ENCODE data around the gene NEK4. TPM values are rescaled to one million over a fixed set of nuclear protein-coding genes. Genes with fewer than 3 reads are reported as not detected.

Gene NEK4
- total RNA-seq, 5 donors from 2014 or later (not counting 1 experiment from before 2014, with no cell fraction given) = 14.1 to 23.9 (median 22.2) TPM

DNA sequence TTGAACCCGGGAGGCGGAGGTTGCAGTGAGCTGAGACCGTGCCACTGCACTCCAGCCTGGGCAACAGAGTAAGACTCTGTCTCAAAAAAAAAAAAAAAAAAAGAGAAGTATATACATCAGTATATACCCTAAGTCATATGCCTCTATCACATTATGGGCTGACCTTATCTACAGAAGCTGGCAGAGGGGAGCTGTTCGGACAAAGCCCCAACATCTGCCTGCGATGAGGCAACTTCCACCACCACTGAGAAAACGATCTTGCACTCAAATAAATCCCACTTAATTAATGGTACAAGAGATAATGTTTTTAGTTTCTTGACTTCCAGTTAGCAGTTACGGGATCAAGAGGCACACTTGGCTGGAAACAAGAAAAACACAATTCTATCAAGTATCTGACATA is 67.4 kb downstream of the NEK4 start:
- no peak overlapping the region for H3K4me3 ChIP-seq (ENCODE audit: control insufficient read depth in 1 of 2, extremely low read depth in 1 of 2, low read length in 1 of 2)
- Mint-ChIP-seq H3K4me3 (peak overlapping the region in 2 of 3 donors; percentile 28 to 47), H3K36me3 (peaks cover 11% of the 10 kb centered on the region), H3K27me3 (no peaks in the 10 kb centered on the region), H3K4me1 (peaks cover 18 to 43% (median 40%) of the 10 kb centered on the region in 3 donors), H3K9me3 (no peaks in the 10 kb centered on the region), H3K27ac (no peak overlapping the region)
- H3K36me3 ChIP-seq (ENCODE audit: control insufficient read depth in 2 of 2, extremely low read depth in 1 of 2, insufficient read depth in 1 of 2, low read length in 1 of 2) = peaks cover 0 to 24% of the 10 kb centered on the region in 2 donors
- no peak overlapping the region for H3K27ac ChIP-seq (ENCODE audit: low read length)
- POLR2A ChIA-PET = no interaction called here
- H3K9me3 ChIP-seq = no peaks in the 10 kb centered on the region
- H3K27me3 ChIP-seq (replicated peaks in 1 of 2; ENCODE audit: control insufficient read depth in 2 of 2, extremely low read depth in 1 of 2, insufficient read depth in 2 of 2, low read length in 1 of 2) = no peaks in the 10 kb centered on the region
- H3K4me1 ChIP-seq (ENCODE audit: control insufficient read depth in 1 of 2, extremely low read depth in 1 of 2, insufficient read depth in 2 of 2, low read length in 2 of 2) = peaks cover 19 to 32% of the 10 kb centered on the region in 2 experiments
- no CpG with 5 or more reads among the region's 7 CpGs for WGBS (ENCODE audit: insufficient coverage)
- CTCF ChIA-PET = no interaction called here
- DNase-seq (no peak), ATAC-seq (replicated peaks in 1 of 4) (no peak)

DNA sequence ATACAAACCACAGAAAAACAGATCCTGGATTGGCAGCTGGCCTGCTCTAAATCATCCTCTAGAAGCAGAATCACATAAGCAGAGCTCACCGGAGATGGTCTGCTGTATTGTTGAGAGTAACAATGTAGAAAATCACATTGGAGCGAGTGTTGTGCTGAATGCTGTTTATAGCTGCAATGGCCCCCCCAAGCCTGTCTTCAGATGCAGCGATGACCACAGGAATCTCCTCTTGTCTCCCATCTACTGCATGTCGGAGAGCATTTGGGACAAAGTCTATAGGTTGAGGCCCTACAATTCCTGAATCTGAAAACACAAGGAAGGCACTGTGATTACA is 73.1 kb downstream of the NEK4 start:
- H3K27me3 ChIP-seq (replicated peaks in 1 of 2; ENCODE audit: control insufficient read depth in 2 of 2, extremely low read depth in 1 of 2, insufficient read depth in 2 of 2, low read length in 1 of 2) = no peaks in the 10 kb centered on the region
- Mint-ChIP-seq H3K4me1 (peaks cover 0 to 14% (median 7%) of the 10 kb centered on the region in 3 donors), H3K27me3 (no peaks in the 10 kb centered on the region), H3K36me3 (peaks cover 43% of the 10 kb centered on the region), H3K9me3 (no peaks in the 10 kb centered on the region), H3K4me3 (no peak overlapping the region), H3K27ac (peak overlapping the region; percentile 45 to 61)
- H3K4me1 ChIP-seq (ENCODE audit: control insufficient read depth in 1 of 2, extremely low read depth in 1 of 2, insufficient read depth in 2 of 2, low read length in 2 of 2) = peaks cover 0 to 5% of the 10 kb centered on the region in 2 experiments
- peaks cover 13 to 69% of the 10 kb centered on the region in 2 donors for H3K36me3 ChIP-seq (ENCODE audit: control insufficient read depth in 2 of 2, extremely low read depth in 1 of 2, insufficient read depth in 1 of 2, low read length in 1 of 2)
- no peaks in the 10 kb centered on the region for H3K9me3 ChIP-seq
- WGBS (ENCODE audit: insufficient coverage) = no CpG with 5 or more reads among the region's 4 CpGs
- ChIA-PET POLR2A (no interaction called here), CTCF (no interaction called here)
- DNase-seq = no peak
- no peak overlapping the region for H3K4me3 ChIP-seq (ENCODE audit: control insufficient read depth in 1 of 2, extremely low read depth in 1 of 2, low read length in 1 of 2)
- no peak overlapping the region for H3K27ac ChIP-seq (ENCODE audit: low read length)
- no peak for ATAC-seq (replicated peaks in 1 of 4)

GRCh38 chr3:52696830-52697631 is 73.7 kb downstream of the NEK4 start:
- POLR2A ChIA-PET = no interaction called here
- Histone ChIP-seq H3K4me1 (ENCODE audit: control insufficient read depth in 1 of 2, extremely low read depth in 1 of 2, insufficient read depth in 2 of 2, low read length in 2 of 2) (peaks cover 0 to 3% of the 10 kb centered on the region in 2 experiments), H3K36me3 (ENCODE audit: control insufficient read depth in 2 of 2, extremely low read depth in 1 of 2, insufficient read depth in 1 of 2, low read length in 1 of 2) (peaks cover 13 to 74% of the 10 kb centered on the region in 2 donors), H3K4me3 (ENCODE audit: control insufficient read depth in 1 of 2, extremely low read depth in 1 of 2, low read length in 1 of 2) (no peak overlapping the region), H3K27ac (ENCODE audit: low read length) (no peak overlapping the region), H3K27me3 (replicated peaks in 1 of 2; ENCODE audit: control insufficient read depth in 2 of 2, extremely low read depth in 1 of 2, insufficient read depth in 2 of 2, low read length in 1 of 2) (no peaks in the 10 kb centered on the region), H3K9me3 (no peaks in the 10 kb centered on the region)
- CTCF ChIA-PET = interaction anchor here in 1 of 2 donors (0.6 kb wide), 1 partner anchor 1289 kb away, joined by 3 read pairs; no protein-coding TSS in a partner anchor
- no peak overlapping the region for H3K4me3 Mint-ChIP-seq
- peaks cover 0 to 11% (median 6%) of the 10 kb centered on the region in 3 donors for H3K4me1 Mint-ChIP-seq
- H3K9me3 Mint-ChIP-seq = no peaks in the 10 kb centered on the region
- H3K27me3 Mint-ChIP-seq = no peaks in the 10 kb centered on the region
- H3K36me3 Mint-ChIP-seq = peaks cover 44% of the 10 kb centered on the region
- H3K27ac Mint-ChIP-seq = peak overlapping the region in 1 of 2 donors; percentile 61
- no peak for DNase-seq
- WGBS (ENCODE audit: insufficient coverage) = no CpG with 5 or more reads among the region's 2 CpGs
- no peak for ATAC-seq (replicated peaks in 1 of 4)

- ChIA-PET POLR2A (interaction anchor here in 1 of 2 donors (0.7 kb wide), 1 partner anchor 47 kb away, joined by 3 read pairs; no protein-coding TSS in a partner anchor), CTCF (interaction anchor here in 1 of 2 donors (0.6 kb wide), 1 partner anchor 1288 kb away, joined by 3 read pairs; no protein-coding TSS in a partner anchor)
- ATAC-seq (replicated peaks in 1 of 4) (no peak), DNase-seq (no peak)
- H3K27me3 ChIP-seq (replicated peaks in 1 of 2; ENCODE audit: control insufficient read depth in 2 of 2, extremely low read depth in 1 of 2, insufficient read depth in 2 of 2, low read length in 1 of 2) = no peaks in the 10 kb centered on the region
- H3K4me3 Mint-ChIP-seq = no peak overlapping the region
- H3K4me1 ChIP-seq (ENCODE audit: control insufficient read depth in 1 of 2, extremely low read depth in 1 of 2, insufficient read depth in 2 of 2, low read length in 2 of 2) = peaks cover 0 to 3% of the 10 kb centered on the region in 2 experiments
- peaks cover 0 to 10% (median 3%) of the 10 kb centered on the region in 3 donors for H3K4me1 Mint-ChIP-seq
- WGBS (ENCODE audit: insufficient coverage) = no CpG with 5 or more reads among the region's 4 CpGs
- no peak overlapping the region for H3K27ac ChIP-seq (ENCODE audit: low read length)
- H3K9me3 ChIP-seq = no peaks in the 10 kb centered on the region
- H3K4me3 ChIP-seq (ENCODE audit: control insufficient read depth in 1 of 2, extremely low read depth in 1 of 2, low read length in 1 of 2) = no peak overlapping the region
- H3K9me3 Mint-ChIP-seq = no peaks in the 10 kb centered on the region
- no peak overlapping the region for H3K27ac Mint-ChIP-seq
- H3K36me3 ChIP-seq (ENCODE audit: control insufficient read depth in 2 of 2, extremely low read depth in 1 of 2, insufficient read depth in 1 of 2, low read length in 1 of 2) = peaks cover 13 to 84% of the 10 kb centered on the region in 2 donors
- peaks cover 48% of the 10 kb centered on the region for H3K36me3 Mint-ChIP-seq
- H3K27me3 Mint-ChIP-seq = no peaks in the 10 kb centered on the region
Measured at GRCh38 chr3:52695798-52696671, 74.7 kb downstream of the NEK4 start.

DNA sequence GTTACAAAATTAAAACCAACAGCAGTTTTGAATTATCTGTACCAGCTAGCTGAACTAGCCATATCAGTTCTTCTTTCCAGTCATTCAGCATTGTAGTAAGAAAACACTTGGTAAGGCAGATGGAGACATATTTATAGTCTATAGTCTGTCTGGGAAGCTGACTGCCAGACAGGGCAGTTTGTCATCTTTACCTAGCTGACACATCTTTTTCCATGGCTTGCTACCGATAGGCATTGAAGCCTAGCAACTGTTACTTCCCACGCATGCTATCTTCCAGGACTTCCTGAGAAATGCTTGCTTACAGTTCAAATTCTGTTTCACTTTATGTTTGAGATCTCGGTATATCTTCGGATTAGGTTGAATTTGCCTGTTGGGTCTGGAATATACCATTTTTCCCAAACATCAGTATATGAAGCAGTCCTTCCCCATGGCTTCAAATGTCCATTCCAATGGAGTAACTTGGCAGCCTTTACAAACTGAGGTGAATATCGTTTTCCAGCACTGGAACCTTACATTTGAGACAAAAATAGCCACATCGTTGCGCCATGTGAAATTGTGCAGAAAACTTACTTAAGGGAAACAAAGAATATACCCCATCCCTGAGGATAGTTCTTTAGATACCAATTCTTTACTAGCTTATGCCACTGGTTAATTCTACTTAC is 76.1 kb downstream of the NEK4 start:
- H3K27ac ChIP-seq (ENCODE audit: low read length) = no peak overlapping the region
- Mint-ChIP-seq H3K27ac (no peak overlapping the region), H3K4me1 (peaks cover 0 to 9% (median 7%) of the 10 kb centered on the region in 3 donors), H3K36me3 (peaks cover 55% of the 10 kb centered on the region), H3K9me3 (no peaks in the 10 kb centered on the region), H3K27me3 (no peaks in the 10 kb centered on the region), H3K4me3 (no peak overlapping the region)
- ATAC-seq (replicated peaks in 1 of 4) (no peak), DNase-seq (no peak)
- CTCF ChIA-PET = no interaction called here
- H3K4me1 ChIP-seq (ENCODE audit: control insufficient read depth in 1 of 2, extremely low read depth in 1 of 2, insufficient read depth in 2 of 2, low read length in 2 of 2) = peaks cover 0 to 3% of the 10 kb centered on the region in 2 experiments
- H3K27me3 ChIP-seq (replicated peaks in 1 of 2; ENCODE audit: control insufficient read depth in 2 of 2, extremely low read depth in 1 of 2, insufficient read depth in 2 of 2, low read length in 1 of 2) = no peaks in the 10 kb centered on the region
- POLR2A ChIA-PET = interaction anchor here in 1 of 2 donors (0.7 kb wide), 1 partner anchor 45 kb away, joined by 3 read pairs; no protein-coding TSS in a partner anchor
- 96% methylated on average over 4 of the region's 7 CpGs for WGBS (ENCODE audit: insufficient coverage)
- no peak overlapping the region for H3K4me3 ChIP-seq (ENCODE audit: control insufficient read depth in 1 of 2, extremely low read depth in 1 of 2, low read length in 1 of 2)
- H3K36me3 ChIP-seq (ENCODE audit: control insufficient read depth in 2 of 2, extremely low read depth in 1 of 2, insufficient read depth in 1 of 2, low read length in 1 of 2) = peaks cover 13 to 92% of the 10 kb centered on the region in 2 donors
- H3K9me3 ChIP-seq = no peaks in the 10 kb centered on the region

- no peak overlapping the region for H3K27ac ChIP-seq (ENCODE audit: low read length)
- Mint-ChIP-seq H3K27me3 (no peaks in the 10 kb centered on the region), H3K36me3 (peaks cover 71% of the 10 kb centered on the region), H3K4me1 (peaks cover 0 to 16% (median 15%) of the 10 kb centered on the region in 3 donors), H3K27ac (peak overlapping the region; percentile 17 to 32), H3K9me3 (no peaks in the 10 kb centered on the region), H3K4me3 (no peak overlapping the region)
- no peaks in the 10 kb centered on the region for H3K9me3 ChIP-seq
- ATAC-seq (replicated peaks in 1 of 4) (no peak), DNase-seq (no peak)
- POLR2A ChIA-PET = interaction anchor here (0.5 kb wide), 2 partner anchors 14 to 56 kb away, joined by 3 to 4 read pairs; no protein-coding TSS in a partner anchor
- peaks cover 13 to 98% of the 10 kb centered on the region in 2 donors for H3K36me3 ChIP-seq (ENCODE audit: control insufficient read depth in 2 of 2, extremely low read depth in 1 of 2, insufficient read depth in 1 of 2, low read length in 1 of 2)
- CTCF ChIA-PET = interaction anchor here (0.6 to 0.7 kb wide), 3 partner anchors 22 to 691 kb away, joined by 4 to 6 read pairs (median 4); no protein-coding TSS in a partner anchor
- H3K4me3 ChIP-seq (ENCODE audit: control insufficient read depth in 1 of 2, extremely low read depth in 1 of 2, low read length in 1 of 2) = no peak overlapping the region
- peaks cover 0 to 3% of the 10 kb centered on the region in 2 experiments for H3K4me1 ChIP-seq (ENCODE audit: control insufficient read depth in 1 of 2, extremely low read depth in 1 of 2, insufficient read depth in 2 of 2, low read length in 2 of 2)
- H3K27me3 ChIP-seq (replicated peaks in 1 of 2; ENCODE audit: control insufficient read depth in 2 of 2, extremely low read depth in 1 of 2, insufficient read depth in 2 of 2, low read length in 1 of 2) = no peaks in the 10 kb centered on the region
Measured at GRCh38 chr3:52693071-52693470, 77.7 kb downstream of the NEK4 start.

All from T-cell (primary cell).